ENCODE data around the gene NPB.

NPB gene

DNA sequence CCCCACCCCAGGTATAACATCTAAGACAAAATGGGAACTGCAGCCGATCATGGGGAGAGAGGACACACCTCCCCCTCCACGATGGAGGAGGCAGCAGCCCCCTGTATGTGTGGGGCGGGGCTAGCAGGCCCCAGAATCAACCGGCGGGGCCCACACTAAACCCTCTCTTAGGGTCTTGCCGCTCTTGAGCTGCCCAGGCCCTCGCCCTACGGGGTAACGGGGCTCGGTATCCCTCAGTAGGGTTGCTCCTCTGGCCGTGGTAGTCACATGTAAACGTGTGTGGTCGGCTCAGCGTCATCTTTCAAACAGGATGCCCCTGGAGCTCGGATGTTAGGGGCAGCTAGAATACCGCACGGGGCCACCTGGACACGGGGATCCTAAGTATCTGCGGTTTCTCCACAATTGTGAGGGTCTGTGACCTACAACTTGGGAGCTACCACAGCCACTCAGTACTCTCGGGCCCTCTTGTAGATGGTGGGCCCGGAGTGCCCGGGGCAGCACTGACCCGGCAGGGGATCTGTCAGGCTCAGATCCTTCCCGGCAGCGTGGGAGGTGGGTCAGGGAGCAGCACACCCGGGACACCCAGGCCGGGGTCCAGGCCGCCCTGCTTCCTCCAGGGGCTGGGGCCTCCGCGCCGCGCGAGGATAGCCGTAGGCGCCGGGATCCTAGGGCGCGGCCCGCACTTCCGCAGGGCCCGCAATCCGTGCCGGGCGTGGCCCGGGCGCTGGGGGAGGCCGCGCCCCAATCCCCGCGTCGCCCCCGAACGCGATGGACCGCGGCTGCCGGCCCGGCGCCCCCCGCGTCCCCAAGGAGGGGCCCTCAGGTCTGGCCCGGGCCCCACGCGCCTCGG lies 31.7 kb upstream of the NPB start:
- DNase-seq: peak; percentile 41

- peak; percentile 9 for DNase-seq
These were observed 31.1 kb upstream of the NPB start, which contains the start of gene ARHGDIA for GRCh38 chr17:81870981-81871386. TSS of gene ARHGDIA (minus strand) at chr17:81871337. CDS start at chr17:81869930, 1,407 bp downstream.

- DNase-seq: peak; percentile 88
These were observed 30.4 kb upstream of the NPB start for GRCh38 chr17:81871387-81872230.

GRCh38 chr17:81877569-81877968 lies 24.5 kb upstream of the NPB start:
- DNase-seq: no peak

DNA sequence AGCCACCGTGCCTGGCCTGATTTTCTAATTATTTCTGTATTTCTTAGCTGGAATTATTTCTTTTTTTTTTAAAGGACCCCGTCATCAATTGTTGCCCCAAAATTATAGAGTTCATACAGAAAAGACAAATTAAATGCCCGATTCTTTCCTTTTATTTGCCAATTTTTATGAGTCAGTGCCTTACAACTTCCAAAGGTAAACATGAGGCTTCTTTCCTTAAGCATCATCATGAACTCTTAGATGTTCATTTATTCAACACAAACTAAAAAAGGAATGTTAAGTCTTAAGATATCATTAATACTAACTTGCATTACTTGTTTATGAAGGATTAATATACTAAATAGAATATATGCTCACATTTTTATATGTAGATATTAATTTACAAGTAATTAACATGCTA lies 23.7 kb upstream of the NPB start:
- no peak for DNase-seq

DNA sequence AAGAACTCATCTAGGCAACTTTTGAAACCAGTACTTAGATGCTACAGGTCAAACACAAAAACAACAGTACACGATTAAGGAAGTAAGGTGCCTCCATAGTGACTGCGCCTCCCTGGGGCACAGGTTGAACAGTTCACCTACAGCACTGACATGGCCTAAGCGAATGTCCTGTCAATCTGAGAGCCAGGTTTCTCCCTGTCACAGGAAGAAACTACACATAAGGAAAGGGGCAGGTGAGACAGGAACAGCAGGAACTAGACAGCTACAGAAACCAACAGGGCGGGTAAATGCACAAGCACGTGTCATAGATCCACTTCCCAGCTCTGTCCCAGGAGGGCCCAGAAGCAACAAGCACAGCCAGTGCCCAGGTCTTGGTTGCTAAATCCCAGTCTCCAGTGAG lies 22.9 kb upstream of the NPB start:
- DNase-seq: no peak

DNA sequence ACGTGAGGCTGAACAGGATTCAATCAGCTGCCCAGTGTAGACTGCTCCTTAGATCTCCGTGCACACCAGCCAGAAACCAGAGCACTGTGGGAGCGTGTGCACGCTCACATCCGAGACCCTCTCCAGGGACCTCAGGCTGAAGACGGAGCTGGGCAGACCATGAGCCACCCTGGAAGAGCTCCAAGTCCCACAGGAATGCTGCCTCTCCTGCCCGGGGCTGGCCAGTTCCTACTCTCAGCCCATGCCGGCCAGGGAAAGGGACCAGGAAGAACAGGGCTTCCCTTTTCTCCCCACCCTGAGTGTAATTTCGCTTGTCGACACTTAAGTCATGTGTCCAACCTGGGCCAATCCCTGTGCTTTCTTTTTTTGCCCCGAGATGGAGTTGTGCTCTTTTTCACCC lies 17.5 kb upstream of the NPB start:
- DNase-seq: peak; percentile 8

GRCh38 chr17:81884968-81885367 lies 17.1 kb upstream of the NPB start:
- no peak for DNase-seq

GRCh38 chr17:81885454-81885853 lies 16.6 kb upstream of the NPB start:
- DNase-seq: no peak

- no peak for DNase-seq
These were observed 16.0 kb upstream of the NPB start for GRCh38 chr17:81885869-81886548.

GRCh38 chr17:81888105-81888987 lies 13.7 kb upstream of the NPB start:
- DNase-seq: no peak

GRCh38 chr17:81888988-81889595 lies 12.9 kb upstream of the NPB start:
- DNase-seq: no peak

GRCh38 chr17:81889602-81890001 lies 12.4 kb upstream of the NPB start:
- DNase-seq: no peak

- DNase-seq: no peak
These were observed 11.4 kb upstream of the NPB start for GRCh38 chr17:81890447-81891302.

- no peak for DNase-seq
These were observed 10.8 kb upstream of the NPB start for GRCh38 chr17:81891303-81891552.

GRCh38 chr17:81895400-81895799 lies 6.6 kb upstream of the NPB start:
- DNase-seq: no peak

GRCh38 chr17:81898029-81898866 lies 3.8 kb upstream of the NPB start:
- peak; percentile 81 for DNase-seq

DNA sequence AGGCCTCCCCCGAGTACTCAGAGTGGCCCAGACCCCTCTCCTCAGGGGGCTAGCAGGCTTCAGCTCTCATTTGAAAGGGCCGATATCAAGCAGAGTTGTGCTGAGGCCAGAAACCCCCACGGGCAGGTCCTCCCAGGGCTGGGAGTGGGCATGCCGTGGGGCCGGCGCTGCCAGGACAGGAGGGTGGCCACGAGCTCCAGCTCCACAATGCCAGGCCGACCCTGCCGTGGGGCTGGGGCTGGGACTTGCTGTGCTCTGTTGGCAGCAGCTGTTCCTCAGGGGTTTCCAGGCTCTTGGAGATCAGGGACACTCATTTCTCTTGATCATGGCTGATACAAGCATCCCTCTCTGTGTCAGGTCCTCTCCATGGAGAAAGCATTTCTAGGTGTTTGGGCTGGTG lies 3.2 kb upstream of the NPB start:
- DNase-seq: no peak

GRCh38 chr17:81899514-81900166 lies 2.4 kb upstream of the NPB start:
- DNase-seq: no peak

All from fibroblast of upper back skin (primary cell).